Dedifferentiated amniotic fluid mesenchymal stem cell (primary cell): ENCODE data around the gene CEMIP.
A peak's percentile ranks its signal among the peaks of the same experiment; 100 is the strongest.

ENCODE experiments used
- DNase-seq: peaks from one replicate; pipeline ENCODE4 v3.0.0-alpha.2; 2016; ENCODE audit errors: extremely low spot score

The CEMIP gene

GRCh38 chr15:80846031-80846815, 67.1 kb downstream of the CEMIP start:
- DNase-seq: no peak

DNA sequence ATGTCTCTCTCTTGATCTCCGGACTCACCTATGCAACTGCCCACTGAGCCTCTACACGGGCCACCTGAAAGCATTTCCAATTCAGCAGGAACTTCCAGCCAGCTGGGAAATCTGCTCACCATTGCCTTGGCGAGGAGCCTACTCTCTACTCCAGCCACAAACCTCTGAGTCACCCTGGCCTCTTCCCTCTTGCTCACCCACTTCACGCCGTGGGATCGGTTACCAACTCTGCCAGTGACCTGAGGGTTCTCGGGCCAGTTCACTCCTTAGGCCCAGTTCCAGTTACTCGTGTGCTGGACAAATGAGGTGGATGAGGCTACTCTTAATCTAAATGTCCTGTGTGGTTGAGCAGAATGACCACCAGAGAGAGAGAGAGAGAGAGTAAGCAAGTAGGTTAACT, 70.1 kb downstream of the CEMIP start:
- DNase-seq: peak; percentile 66

DNA sequence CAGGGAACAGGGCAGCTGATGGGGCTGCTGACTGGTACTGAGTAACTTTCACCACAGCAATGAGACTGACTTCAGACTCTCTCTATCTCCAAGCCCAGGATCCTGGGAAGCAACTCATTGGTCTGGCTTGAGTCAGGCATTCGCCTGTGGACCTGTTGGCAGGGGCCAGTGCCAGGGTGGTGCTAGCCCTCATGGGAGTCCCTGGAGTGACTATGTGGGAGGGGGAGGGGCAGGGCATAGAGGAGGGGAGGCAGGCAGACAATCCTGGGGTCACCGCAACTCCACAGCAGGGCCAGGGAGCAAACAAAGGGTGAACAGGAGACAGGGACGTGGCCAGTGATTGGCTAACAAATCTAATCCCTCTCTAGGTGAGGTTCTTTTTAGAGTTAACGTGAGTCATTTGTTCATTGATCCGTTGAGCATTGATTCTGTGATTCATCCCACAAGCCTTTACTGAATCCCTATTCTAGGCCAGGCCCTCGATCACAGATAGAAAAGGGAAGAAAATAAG, 71.8 kb downstream of the CEMIP start:
- no peak for DNase-seq

DNA sequence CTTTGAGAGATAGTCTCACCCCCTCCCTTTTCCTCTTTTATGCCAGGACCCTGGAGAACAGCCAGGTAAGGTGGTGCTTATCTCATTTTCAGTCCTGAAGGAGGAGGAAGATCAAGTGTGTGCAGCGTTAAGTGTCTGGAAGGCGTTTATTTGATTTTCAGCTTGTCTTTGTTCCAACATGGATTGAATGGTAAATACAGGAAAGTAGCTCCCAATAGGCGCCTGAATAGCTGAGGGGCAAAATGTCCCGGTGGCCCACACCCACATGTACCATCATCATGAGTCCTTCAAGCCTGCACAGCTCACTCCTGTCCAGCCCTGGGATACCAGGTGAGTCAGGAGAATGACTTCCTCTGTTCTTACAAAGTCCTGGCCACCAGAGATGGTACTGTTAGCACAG, 73.5 kb downstream of the CEMIP start:
- DNase-seq: no peak

DNA sequence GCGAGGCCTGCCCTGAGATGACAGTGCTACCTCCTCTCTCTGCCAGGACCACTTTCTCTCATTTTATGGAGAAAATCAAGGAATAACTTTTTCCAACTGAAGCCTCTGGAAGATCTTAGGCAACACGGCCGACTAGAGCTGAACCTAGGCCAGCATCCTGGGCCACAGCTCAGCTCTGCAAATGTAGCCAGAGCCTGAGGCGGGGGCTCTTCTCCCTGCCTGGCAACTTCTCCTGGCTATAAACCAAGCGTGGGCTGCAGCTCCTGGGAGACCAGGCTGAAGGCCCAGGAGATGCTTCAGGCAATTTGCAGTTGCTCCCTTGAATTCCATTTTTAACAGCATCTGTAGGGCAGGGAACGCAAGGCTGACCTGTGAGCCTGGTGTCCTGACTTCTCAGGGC, 74.9 kb downstream of the CEMIP start:
- no peak for DNase-seq

DNA sequence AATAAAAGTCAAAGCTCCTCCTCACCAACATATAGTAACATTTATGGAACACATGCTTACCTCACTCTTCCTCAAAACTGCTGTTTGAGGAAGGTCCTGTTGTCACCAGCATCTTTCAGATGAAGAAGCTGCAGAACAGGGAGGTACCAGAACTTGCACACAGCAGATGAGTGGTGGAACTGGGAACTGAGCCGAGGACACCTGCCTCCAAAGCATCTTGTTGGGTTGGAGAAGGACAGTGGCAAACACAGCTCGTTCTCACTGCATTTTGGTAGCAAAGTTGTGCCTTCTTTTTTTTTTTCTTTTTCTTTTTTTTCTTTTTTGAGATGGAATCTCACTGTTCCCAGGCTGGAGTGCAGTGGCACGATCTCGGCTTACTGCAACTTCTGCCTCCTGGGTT, 76.0 kb downstream of the CEMIP start:
- DNase-seq: no peak

DNA sequence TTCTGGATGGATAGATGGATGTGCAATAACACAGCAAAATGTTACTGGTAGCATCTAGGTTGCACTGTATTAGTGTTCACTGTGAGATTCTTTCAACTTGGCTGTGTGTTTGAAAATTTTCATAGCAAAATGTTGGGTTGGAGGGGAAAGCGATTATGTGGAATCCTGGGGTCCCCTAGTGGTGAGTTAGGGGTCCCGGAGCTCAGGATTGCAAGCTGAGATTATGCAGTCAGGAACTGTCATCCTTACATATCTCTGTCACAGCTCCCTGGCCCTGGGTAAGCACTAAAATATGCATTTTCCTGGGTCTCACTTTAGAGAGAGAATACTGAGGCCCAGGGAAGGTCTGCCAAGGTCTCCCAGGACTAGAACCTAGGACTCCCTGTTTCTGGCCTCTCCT, 77.2 kb downstream of the CEMIP start:
- no peak for DNase-seq

- no peak for DNase-seq
Measured at GRCh38 chr15:80856809-80857377, 77.7 kb downstream of the CEMIP start.

- DNase-seq: no peak
Measured at GRCh38 chr15:80861731-80862170, 82.6 kb downstream of the CEMIP start.

DNA sequence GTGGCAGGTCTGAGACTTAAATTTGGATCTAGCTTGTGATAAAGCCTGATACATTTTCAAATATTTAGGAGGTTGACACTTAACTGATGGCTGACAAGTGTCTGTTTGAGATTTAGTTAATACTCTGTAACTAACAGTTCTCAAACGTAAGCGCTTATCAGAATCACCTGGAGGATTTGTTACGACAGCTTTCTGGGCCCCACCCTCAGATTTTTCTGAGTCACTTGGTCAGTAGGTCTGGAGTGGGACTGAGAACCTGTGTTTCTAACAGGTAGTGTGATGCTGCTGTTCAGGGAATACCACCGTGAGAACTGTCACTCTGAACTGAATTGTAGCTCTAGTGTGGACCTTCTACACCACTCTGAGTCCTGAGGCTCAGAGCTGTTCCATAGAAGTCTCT, 85.5 kb downstream of the CEMIP start:
- no peak for DNase-seq

- DNase-seq: no peak
Measured at GRCh38 chr15:80866936-80867335, 87.8 kb downstream of the CEMIP start.

DNA sequence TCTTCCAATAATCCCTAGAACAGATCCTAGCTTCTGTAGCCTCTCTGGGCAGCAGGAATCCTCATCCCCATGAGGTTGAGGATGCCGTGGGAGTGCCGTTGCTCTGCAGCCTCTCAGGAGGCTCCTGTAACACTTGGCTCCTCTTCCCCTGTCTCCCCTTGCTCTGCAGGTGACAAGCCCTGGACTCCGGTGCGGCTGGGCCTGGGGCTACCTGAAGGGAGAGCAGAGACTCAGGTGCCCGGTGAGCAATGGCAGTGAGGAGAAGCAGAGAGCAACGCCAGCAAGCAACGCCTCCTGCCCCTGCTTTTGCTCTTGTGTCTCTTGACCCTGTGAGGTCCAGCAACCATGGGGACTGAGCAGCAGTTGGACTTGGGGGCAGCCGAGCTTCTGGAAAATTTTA, 91.2 kb downstream of the CEMIP start:
- DNase-seq: no peak

GRCh38 chr15:80870893-80871292, 91.7 kb downstream of the CEMIP start:
- DNase-seq: no peak

DNA sequence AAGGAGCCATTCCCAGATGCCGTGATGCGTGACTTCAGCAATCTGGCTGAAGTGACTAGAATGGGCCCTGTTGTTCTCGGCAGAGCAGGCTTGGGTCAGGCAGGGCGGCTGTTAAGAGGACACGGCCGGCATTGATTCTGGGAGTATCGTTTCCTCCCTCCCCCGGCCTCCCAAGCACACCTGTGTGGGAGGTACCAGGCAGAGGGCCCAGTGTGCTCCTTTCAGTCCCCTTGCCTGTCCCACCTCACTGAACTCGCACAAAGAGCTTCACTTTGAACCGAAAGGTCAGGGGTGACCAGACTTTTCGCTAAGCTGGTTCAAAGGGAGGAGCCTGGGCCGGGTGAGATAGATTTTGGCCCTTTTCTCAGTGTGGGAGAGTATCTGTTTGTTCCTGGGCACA, 92.7 kb downstream of the CEMIP start:
- DNase-seq: no peak

GRCh38 chr15:80873366-80873952, 94.3 kb downstream of the CEMIP start:
- no peak for DNase-seq

- no peak for DNase-seq
Measured at GRCh38 chr15:80875568-80876347, 96.6 kb downstream of the CEMIP start.

- no peak for DNase-seq
Measured at GRCh38 chr15:80876348-80876674, 97.1 kb downstream of the CEMIP start.

DNA sequence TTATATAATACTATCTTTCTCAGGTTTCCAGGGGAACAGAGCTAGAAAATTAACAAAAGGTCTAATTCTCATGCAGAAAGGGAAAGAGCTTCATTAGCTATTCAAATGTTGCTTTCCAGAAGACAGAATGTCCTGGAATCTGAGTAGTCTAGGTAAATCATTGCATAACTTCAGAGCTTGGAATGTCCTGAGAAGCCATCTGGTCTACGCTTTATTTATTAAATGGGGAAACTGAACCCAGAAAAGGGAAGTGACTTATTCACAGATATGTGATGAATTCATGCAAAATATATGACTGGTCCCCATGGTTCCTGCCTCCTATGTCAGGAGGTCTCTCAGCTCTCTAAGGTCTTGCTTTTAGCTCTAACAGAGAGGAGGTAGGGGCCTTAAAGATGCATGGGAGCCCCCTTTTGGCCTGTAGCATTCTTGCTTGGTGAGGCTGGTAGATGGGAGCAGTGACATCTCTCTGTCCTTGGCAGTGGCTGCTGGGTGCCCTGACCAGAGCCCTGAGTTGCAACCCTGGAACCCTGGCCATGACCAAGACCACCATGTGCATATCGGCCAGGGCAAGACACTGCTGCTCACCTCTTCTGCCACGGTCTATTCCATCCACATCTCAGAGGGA, 99.2 kb downstream of the CEMIP start:
- DNase-seq: no peak

GRCh38 chr15:80878867-80879250, 99.7 kb downstream of the CEMIP start:
- no peak for DNase-seq

GRCh38 chr15:80880086-80880485, 100.9 kb downstream of the CEMIP start:
- DNase-seq: no peak

DNA sequence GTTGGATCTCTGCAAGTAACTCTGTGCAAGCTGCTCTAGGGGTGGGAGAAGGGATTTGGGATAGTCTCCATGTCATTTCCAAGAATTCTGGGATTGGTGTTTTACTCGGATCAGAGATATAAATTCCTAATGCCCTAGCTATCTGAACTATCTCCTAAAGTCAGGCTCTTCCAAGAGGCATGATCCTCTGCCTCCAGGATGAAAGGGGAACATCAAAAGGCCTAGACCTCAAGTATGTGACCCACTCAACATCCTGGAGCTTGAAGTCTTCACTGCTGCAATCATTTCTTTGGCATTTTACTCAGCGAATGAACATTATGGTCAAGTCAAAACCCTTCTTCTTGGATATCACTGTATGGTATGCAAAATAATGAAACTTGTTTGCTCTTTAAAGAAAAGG, 104.5 kb downstream of the CEMIP start:
- no peak for DNase-seq

GRCh38 chr15:80885016-80885579, 105.9 kb downstream of the CEMIP start:
- no peak for DNase-seq
